RWPE1 (cell line): ENCODE results near the gene AGRN.
A peak's percentile ranks its signal among the peaks of the same experiment; 100 is the strongest.

Experiments
- CTCF ChIA-PET: fragments of 350-600 bp; sonication (Branson Sonifier 250); formaldehyde crosslinking; extraction: SDS; loops from one replicate; lab custom pipeline; 2021; lab: Yijun Ruan, JAX
- POLR2A ChIA-PET: fragments of 400-600 bp; formaldehyde crosslinking; extraction: SDS; loops from one replicate; lab custom pipeline; 2020; ENCODE audit warnings: antibody characterized with exemption; ENCODE audit not compliant: low non-redundant PET; lab: Yijun Ruan, JAX
- DNase-seq: peaks from one replicate; pipeline ENCODE4 v3.0.0; 2012; ENCODE audit warnings: low spot score
- H3K27ac ChIP-seq: fragments of 450-650 bp; 2 replicates; pipeline ENCODE4 v1.5.1; 2017
- TF ChIP-seq, protein P1 (sequence below): fragments of 450-650 bp; conservative IDR thresholded peaks from 2 replicates; pipeline ENCODE4 v1.5.1; 2017; ENCODE audit warnings: low read depth, mild to moderate bottlenecking

Gene AGRN

DNA sequence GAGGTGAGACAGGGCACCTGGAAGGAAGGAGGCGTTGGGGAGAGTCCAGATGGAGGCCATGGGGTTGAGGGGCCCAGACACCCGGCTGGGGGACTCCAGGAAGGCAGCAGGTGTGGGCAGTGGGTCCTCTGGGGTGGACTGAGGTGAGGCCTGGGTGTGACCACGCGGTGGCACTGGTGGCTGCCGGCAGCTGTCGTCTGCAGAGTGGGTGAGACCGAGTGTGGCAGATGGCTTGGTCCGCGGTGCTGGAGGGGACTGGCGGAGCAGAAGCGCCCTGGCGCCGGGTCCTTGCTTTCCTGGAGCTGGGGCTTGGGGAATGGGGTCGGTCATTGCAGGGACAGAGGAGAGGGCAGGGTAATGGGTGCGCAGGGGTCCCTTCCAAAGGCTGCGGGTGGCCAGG is 12.5 kb downstream of the AGRN start:
- POLR2A ChIA-PET: interaction anchor here (0.8 kb wide), 1 partner anchor 11 kb away, joined by 4 read pairs; no protein-coding TSS in a partner anchor
- TF ChIP-seq, protein P1, sequence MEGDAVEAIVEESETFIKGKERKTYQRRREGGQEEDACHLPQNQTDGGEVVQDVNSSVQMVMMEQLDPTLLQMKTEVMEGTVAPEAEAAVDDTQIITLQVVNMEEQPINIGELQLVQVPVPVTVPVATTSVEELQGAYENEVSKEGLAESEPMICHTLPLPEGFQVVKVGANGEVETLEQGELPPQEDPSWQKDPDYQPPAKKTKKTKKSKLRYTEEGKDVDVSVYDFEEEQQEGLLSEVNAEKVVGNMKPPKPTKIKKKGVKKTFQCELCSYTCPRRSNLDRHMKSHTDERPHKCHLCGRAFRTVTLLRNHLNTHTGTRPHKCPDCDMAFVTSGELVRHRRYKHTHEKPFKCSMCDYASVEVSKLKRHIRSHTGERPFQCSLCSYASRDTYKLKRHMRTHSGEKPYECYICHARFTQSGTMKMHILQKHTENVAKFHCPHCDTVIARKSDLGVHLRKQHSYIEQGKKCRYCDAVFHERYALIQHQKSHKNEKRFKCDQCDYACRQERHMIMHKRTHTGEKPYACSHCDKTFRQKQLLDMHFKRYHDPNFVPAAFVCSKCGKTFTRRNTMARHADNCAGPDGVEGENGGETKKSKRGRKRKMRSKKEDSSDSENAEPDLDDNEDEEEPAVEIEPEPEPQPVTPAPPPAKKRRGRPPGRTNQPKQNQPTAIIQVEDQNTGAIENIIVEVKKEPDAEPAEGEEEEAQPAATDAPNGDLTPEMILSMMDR: no peak
- DNase-seq: no peak
- peak overlapping the region; percentile 53 for H3K27ac ChIP-seq
- CTCF ChIA-PET: interaction anchor here (1.5 kb wide), 1 partner anchor 18 kb away, joined by 4 read pairs; no protein-coding TSS in a partner anchor

DNA sequence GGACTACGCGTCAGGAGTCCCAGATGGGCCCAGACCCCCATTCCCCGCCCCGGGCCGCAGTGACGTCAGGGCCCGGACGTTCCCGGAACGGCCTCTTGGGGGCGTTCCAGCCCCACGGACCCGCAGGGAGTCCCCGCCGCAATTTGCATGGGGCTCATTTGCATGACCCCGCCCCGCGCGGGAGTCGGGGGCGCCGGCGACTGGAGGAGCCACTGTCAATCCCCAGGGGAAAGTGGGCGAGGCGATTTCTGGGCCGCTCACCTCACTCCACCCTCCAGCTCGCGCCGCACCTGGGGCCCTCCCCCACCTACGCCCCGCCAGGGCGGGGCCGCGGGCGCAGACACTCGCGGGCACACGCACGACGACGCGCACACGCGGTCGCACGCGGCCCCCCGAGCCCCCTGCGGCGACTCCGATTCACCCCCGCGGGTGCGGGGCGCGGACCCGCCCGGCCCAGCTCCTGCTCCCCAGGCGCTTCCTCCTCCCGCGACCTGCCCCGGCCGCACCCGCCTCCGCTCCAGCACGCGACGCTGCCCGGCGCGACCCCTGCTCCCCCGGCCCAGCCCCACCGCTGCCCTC is 13.2 kb downstream of the AGRN start:
- peak overlapping the region; percentile 53 for H3K27ac ChIP-seq
- no peak for DNase-seq
- TF ChIP-seq, protein P1: peak; percentile 24
- POLR2A ChIA-PET: no interaction called here
- CTCF ChIA-PET: interaction anchor here (1.5 kb wide), 1 partner anchor 18 kb away, joined by 4 read pairs; no protein-coding TSS in a partner anchor

DNA sequence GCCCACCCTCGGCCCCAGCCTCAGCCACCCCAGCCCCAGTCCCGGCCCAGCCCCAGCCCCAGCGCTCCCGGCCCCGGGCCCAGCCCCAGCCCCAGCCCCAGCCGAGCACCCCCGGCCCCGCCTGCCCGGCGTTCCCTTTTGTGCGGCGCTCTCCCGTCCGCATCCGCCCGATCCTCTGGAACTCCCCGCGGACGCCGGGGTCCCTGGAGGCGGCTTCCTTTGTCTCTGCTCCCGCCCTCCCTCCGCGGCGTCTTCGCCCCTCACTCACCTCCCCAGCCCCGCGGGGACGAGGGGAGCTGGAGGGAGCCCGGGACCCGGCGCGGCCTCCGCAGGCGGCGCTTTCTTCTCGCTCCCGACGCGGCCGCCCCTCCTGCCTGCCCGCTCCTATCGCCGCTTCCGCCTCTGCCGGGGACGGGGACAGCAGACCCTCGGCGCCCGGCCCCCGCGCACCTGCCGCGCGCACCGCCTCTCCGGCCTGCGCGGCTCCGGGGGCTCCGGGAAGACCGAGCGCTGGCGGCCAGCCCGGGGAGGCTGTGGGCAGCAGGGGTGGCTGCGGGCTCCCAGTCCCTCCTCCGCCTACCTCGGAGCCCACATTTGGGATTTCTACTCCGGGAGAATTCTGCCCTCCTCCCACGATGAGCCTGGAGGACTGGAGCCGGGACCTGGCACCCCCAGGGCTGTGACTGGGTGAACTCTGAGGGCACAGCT is 14.0 kb downstream of the AGRN start:
- DNase-seq: no peak
- TF ChIP-seq, protein P1: no peak
- CTCF ChIA-PET: interaction anchor here (1.4 to 1.5 kb wide), 2 partner anchors 19 to 32 kb away, joined by 3 to 4 read pairs; no protein-coding TSS in a partner anchor

DNA sequence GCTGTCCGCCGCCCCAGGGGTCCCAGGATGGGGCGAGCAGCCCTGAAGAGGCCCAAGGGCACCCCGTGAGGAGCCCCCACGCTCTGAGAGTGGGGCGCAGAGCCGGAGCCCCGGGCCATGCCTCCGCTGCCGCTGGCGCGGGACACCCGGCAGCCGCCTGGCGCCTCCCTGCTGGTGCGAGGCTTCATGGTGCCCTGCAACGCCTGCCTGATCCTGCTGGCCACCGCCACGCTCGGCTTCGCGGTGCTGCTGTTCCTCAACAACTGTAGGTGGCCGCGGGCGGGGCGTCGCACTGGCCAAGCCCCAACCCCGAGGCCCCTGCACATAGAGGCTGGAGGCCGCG is 14.5 kb downstream of the AGRN start:
- no peak for DNase-seq
- H3K27ac ChIP-seq: peak overlapping the region; percentile 10; the same call in 1 of the 2 replicates
- POLR2A ChIA-PET: no interaction called here
- CTCF ChIA-PET: interaction anchor here (1.4 kb wide), 1 partner anchor 32 kb away, joined by 3 read pairs; no protein-coding TSS in a partner anchor
- TF ChIP-seq, protein P1: no peak

More for the DNA sequence above, 14.0 kb downstream of the AGRN start:
- POLR2A ChIA-PET: no interaction called here
- H3K27ac ChIP-seq: peak overlapping the region; percentile 10; the same call in 1 of the 2 replicates

DNA sequence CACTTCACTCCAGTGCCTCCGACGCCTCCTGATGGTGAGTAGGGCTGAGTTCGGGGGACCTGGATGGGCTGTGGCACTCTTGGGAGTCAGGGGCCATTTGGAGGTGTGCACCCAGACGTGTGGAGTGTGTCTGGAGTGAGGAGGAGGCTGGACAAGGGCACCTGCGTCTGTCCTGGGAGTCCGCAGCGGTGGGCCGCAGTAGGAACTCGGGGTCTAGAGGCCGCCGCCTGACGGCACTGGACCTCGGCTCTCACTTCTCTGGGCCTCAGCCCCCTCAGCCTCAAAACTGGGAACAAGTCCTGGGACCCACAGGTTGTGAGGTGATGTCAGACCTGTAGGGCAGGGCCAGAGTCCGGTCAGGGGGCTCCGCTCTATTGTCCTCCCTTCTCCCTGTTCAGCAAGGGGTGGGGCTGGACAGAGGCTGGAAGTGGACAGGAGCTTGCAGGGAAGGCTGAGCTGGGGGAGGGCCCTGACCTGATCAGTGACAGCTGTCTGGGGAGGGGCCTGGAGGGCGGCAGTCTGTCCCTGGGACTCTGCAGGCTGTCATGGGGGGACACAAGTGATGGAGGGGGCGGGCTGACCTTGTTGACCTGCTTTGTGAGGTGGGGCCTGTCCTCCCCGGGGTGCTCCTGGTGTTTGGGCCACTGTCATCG is 15.5 kb downstream of the AGRN start:
- POLR2A ChIA-PET: no interaction called here
- TF ChIP-seq, protein P1: no peak
- CTCF ChIA-PET: interaction anchor here (1.4 kb wide), 1 partner anchor 33 kb away, joined by 3 read pairs; no protein-coding TSS in a partner anchor
- DNase-seq: no peak
- H3K27ac ChIP-seq: peak overlapping the region; percentile 81
